SK-N-SH (cell line): Measurements from ENCODE around the gene CHAT. TPM values are rescaled to one million over a fixed set of nuclear protein-coding genes. Genes with fewer than 3 reads are reported as not detected.

Experiments
- CTCF ChIA-PET: fragments of 300-600, 350-600 bp; formaldehyde crosslinking; extraction: SDS; loops from one replicate; lab custom pipeline; 2021; lab: Yijun Ruan, JAX
- POLR2A ChIA-PET: fragments of 350-600 bp; sonication (Branson Sonifier 250); formaldehyde crosslinking; extraction: SDS; loops from one replicate; lab custom pipeline; 2020; ENCODE audit warnings: antibody characterized with exemption, inconsistent platforms; lab: Yijun Ruan, JAX
- DNase-seq: peaks from one replicate; pipeline ENCODE4 v3.0.0; 2012
- H2AFZ ChIP-seq: fragments of 200-600 bp; sonication (generic); 2 replicates; pipeline ENCODE4 v1.8.1; 2016; ENCODE audit warnings: antibody characterized with exemption, mild to moderate bottlenecking, low read depth
- H3F3A ChIP-seq: fragments of 200-600 bp; sonication (generic); replicated peaks from 2 replicates; pipeline ENCODE3; 2016; ENCODE audit warnings: antibody characterized with exemption, mild to moderate bottlenecking; ENCODE audit not compliant: insufficient read depth
- H3K27ac ChIP-seq, 2 experiments: fragments of 200-500 bp in 1 of 2; fragments of 200-600 bp in 1 of 2; sonication (Bioruptor generic) in 1 of 2; sonication (generic), shearing (Covaris generic) in 1 of 2; 2 replicates each; pipeline versions ENCODE4 v1.5.1 to v1.6.1; 2014 to 2016; ENCODE audit warnings: low read depth in 2 of 2, inconsistent platforms in 1 of 2, low read length in 1 of 2, mild to moderate bottlenecking in 1 of 2, mixed read lengths in 1 of 2
- H3K27me3 ChIP-seq: fragments of 200-600 bp; sonication (generic), shearing (Covaris generic); 2 replicates; pipeline ENCODE4 v1.6.1; 2016; ENCODE audit warnings: mixed run types; ENCODE audit not compliant: insufficient read depth
- H3K36me3 ChIP-seq, 2 experiments: fragments of 200-500 bp in 1 of 2; fragments of 200-600 bp in 1 of 2; sonication (Bioruptor generic) in 1 of 2; sonication (generic) in 1 of 2; replicated peaks in 1 of 2; 2 replicates each; pipeline versions ENCODE3 to v1.5.1; 2014 to 2016; ENCODE audit warnings: low read length in 1 of 2, mild to moderate bottlenecking in 1 of 2; ENCODE audit not compliant: insufficient read depth in 2 of 2, control insufficient read depth in 1 of 2
- H3K4me1 ChIP-seq, 2 experiments: fragments of 200-500 bp in 1 of 2; fragments of 200-600 bp in 1 of 2; sonication (Bioruptor generic) in 1 of 2; sonication (generic), shearing (Covaris generic) in 1 of 2; 2 replicates each; pipeline versions ENCODE4 v1.5.1 to v1.6.1; 2014 to 2016; ENCODE audit warnings: low read depth in 1 of 2, low read length in 1 of 2, mixed run types in 1 of 2; ENCODE audit not compliant: insufficient read depth in 2 of 2, control insufficient read depth in 1 of 2
- H3K4me2 ChIP-seq: fragments of 200-600 bp; sonication (generic), shearing (Covaris generic); 2 replicates; pipeline ENCODE4 v1.6.1; 2017; ENCODE audit warnings: mixed run types
- H3K4me3 ChIP-seq, 2 experiments: fragments of 200-500 bp in 1 of 2; fragments of 200-600 bp in 1 of 2; sonication (Bioruptor generic) in 1 of 2; sonication (generic), shearing (Covaris generic) in 1 of 2; 2 replicates each; pipeline versions ENCODE4 v1.5.1 to v1.8.1; 2014 to 2016; ENCODE audit warnings: low read depth in 2 of 2, inconsistent platforms in 1 of 2, low read length in 1 of 2, mild to moderate bottlenecking in 1 of 2, mixed read lengths in 1 of 2, moderate library complexity in 1 of 2
- H3K79me2 ChIP-seq: fragments of 200-600 bp; sonication (generic); 2 replicates; pipeline ENCODE4 v1.8.1; 2017; ENCODE audit warnings: mild to moderate bottlenecking; ENCODE audit not compliant: insufficient read depth
- H3K9ac ChIP-seq: fragments of 200-600 bp; sonication (generic); 2 replicates; pipeline ENCODE4 v1.6.1; 2017; ENCODE audit warnings: mixed run types
- H3K9me2 ChIP-seq: fragments of 200-600 bp; sonication (generic); 2 replicates; pipeline ENCODE4 v1.6.1; 2017; ENCODE audit warnings: mixed run types
- H3K9me3 ChIP-seq: fragments of 200-600 bp; sonication (generic); 2 replicates; pipeline ENCODE4 v1.6.1; 2017; ENCODE audit warnings: mixed run types, mild to moderate bottlenecking, moderate library complexity
- H4K20me1 ChIP-seq: fragments of 200-600 bp; sonication (generic); 2 replicates; pipeline ENCODE4 v1.6.1; 2017; ENCODE audit warnings: mild to moderate bottlenecking, mixed run types; ENCODE audit not compliant: insufficient read depth
- CHD2 ChIP-seq: fragments of 150-350 bp; IDR thresholded peaks from 2 replicates; pipeline ENCODE4 v1.6.1; 2018; ENCODE audit warnings: low read length; ENCODE audit not compliant: partially characterized antibody
- ELF1 ChIP-seq: IDR thresholded peaks from 2 replicates; pipeline ENCODE4 v1.4.0; 2012
- FOSL2 ChIP-seq: IDR thresholded peaks from 2 replicates; pipeline ENCODE4 v1.4.0; 2012; ENCODE audit warnings: low read depth, mild to moderate bottlenecking, moderate library complexity, borderline replicate concordance
- FOXJ3 ChIP-seq: sonication (generic); formaldehyde crosslinking; IDR thresholded peaks from 2 replicates; pipeline ENCODE4 v1.5.1; 2020; ENCODE audit warnings: mild to moderate bottlenecking, missing genetic modification reagents
- FOXM1 ChIP-seq: IDR thresholded peaks from 2 replicates; pipeline ENCODE4 v1.4.0; 2012; ENCODE audit warnings: low read depth, mild to moderate bottlenecking
- GABPA ChIP-seq: IDR thresholded peaks from 2 replicates; pipeline ENCODE4 v1.4.0; 2012; ENCODE audit warnings: low read depth, mild to moderate bottlenecking
- JUND ChIP-seq: IDR thresholded peaks from 2 replicates; pipeline ENCODE4 v1.4.0; 2012
- NFIC ChIP-seq: IDR thresholded peaks from 2 replicates; pipeline ENCODE4 v1.4.0; 2012; ENCODE audit warnings: borderline replicate concordance
- NRF1 ChIP-seq: IDR thresholded peaks from 2 replicates; pipeline ENCODE4 v1.6.1; 2012; ENCODE audit warnings: low read depth, mild to moderate bottlenecking, low read length
- POLR2AphosphoS5 ChIP-seq: IDR thresholded peaks from 2 replicates; pipeline ENCODE4 v1.6.1; 2012; ENCODE audit warnings: low read depth, low read length
- RAD21 ChIP-seq: IDR thresholded peaks from 2 replicates; pipeline ENCODE4 v1.6.1; 2012; ENCODE audit warnings: mild to moderate bottlenecking, low read length
- RCOR1 ChIP-seq: fragments of 150-350 bp; IDR thresholded peaks from 2 replicates; pipeline ENCODE4 v1.6.1; 2017; ENCODE audit warnings: antibody characterized with exemption, low read length
- RFX5 ChIP-seq: IDR thresholded peaks from 2 replicates; pipeline ENCODE4 v1.6.1; 2012; ENCODE audit warnings: mild to moderate bottlenecking, improper control_type of control experiment, low read length
- SIN3A ChIP-seq: IDR thresholded peaks from 2 replicates; pipeline ENCODE4 v1.6.1; 2012; ENCODE audit warnings: low read depth, mild to moderate bottlenecking, low read length, moderate library complexity, borderline replicate concordance
- TAF1 ChIP-seq: IDR thresholded peaks from 2 replicates; pipeline ENCODE4 v1.6.1; 2012; ENCODE audit warnings: low read depth, mild to moderate bottlenecking, low read length, moderate library complexity, borderline replicate concordance
- TEAD4 ChIP-seq: IDR thresholded peaks from 2 replicates; pipeline ENCODE4 v1.4.0; 2012; ENCODE audit warnings: mild to moderate bottlenecking, borderline replicate concordance; ENCODE audit not compliant: insufficient read depth
- YY1 ChIP-seq: IDR thresholded peaks from 2 replicates; pipeline ENCODE4 v1.4.0; 2012; ENCODE audit warnings: low read depth, mild to moderate bottlenecking
- WGBS: methylation state at CpG from one replicate; pipeline ENCODE4 v1.1.6; 2017; ENCODE audit warnings: low lambda C conversion rate; 5-methylcytosine and 5-hydroxymethylcytosine counted together
- polyA plus RNA-seq, 3 experiments: library from polyadenylated mRNA; depleted of rRNA; stranded (reverse); fragments of >200 nt; gene quantifications; 2 replicates each; pipeline ENCODE4 v1.2.3, GENCODE V29; 2012
- TF ChIP-seq, protein P1 (sequence below): IDR thresholded peaks from 2 replicates; pipeline ENCODE4 v1.6.1; 2012; ENCODE audit warnings: mild to moderate bottlenecking, low read depth, low read length, moderate library complexity
- TF ChIP-seq, protein P2 (sequence below): fragments of 150-350 bp; IDR thresholded peaks from 2 replicates; pipeline ENCODE4 v1.6.1; 2016; ENCODE audit warnings: mild to moderate bottlenecking, low read depth, low read length
- TF ChIP-seq, protein P3 (sequence below): IDR thresholded peaks from 2 replicates; pipeline ENCODE4 v1.4.0; 2012; ENCODE audit warnings: low read depth, borderline replicate concordance
- TF ChIP-seq, protein P4 (sequence below): IDR thresholded peaks from 2 replicates; pipeline ENCODE4 v1.4.0; 2012; ENCODE audit warnings: low read depth, borderline replicate concordance

CHAT gene
- polyA plus RNA-seq, 1 of the 3 experiments (the other 2 are of a cell fraction), result not detected

DNA sequence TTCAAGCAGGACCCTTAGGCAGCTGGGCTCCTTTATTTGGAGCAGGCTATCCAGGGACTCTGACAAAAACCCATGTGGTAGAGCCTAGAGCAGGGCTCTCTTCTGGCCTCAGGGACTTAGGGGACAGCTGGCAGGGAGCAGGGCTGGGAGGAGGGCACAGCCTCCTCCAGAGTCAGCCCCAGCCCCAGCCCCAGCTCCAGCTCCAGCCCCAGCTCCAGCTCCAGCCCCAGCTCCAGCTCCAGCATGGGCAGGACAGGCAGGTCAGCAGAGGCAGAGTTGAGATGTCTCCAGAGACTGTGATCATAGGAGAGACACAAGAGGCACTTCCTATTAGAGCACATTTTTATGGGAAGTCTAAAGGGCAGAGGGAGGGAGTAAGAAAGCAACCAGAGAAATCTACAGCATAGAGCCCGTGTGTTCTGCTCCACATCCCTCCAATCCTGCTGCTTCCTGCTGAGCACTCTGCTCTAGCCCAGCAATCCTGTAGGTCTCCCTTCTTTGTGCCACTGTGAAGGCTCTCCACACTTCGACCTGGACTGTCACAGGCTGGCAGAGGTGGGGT, 52.3 kb downstream of the CHAT start (continued):
- TF ChIP-seq RAD21 (no peak), FOXJ3 (no peak)
- TF ChIP-seq, protein P1, sequence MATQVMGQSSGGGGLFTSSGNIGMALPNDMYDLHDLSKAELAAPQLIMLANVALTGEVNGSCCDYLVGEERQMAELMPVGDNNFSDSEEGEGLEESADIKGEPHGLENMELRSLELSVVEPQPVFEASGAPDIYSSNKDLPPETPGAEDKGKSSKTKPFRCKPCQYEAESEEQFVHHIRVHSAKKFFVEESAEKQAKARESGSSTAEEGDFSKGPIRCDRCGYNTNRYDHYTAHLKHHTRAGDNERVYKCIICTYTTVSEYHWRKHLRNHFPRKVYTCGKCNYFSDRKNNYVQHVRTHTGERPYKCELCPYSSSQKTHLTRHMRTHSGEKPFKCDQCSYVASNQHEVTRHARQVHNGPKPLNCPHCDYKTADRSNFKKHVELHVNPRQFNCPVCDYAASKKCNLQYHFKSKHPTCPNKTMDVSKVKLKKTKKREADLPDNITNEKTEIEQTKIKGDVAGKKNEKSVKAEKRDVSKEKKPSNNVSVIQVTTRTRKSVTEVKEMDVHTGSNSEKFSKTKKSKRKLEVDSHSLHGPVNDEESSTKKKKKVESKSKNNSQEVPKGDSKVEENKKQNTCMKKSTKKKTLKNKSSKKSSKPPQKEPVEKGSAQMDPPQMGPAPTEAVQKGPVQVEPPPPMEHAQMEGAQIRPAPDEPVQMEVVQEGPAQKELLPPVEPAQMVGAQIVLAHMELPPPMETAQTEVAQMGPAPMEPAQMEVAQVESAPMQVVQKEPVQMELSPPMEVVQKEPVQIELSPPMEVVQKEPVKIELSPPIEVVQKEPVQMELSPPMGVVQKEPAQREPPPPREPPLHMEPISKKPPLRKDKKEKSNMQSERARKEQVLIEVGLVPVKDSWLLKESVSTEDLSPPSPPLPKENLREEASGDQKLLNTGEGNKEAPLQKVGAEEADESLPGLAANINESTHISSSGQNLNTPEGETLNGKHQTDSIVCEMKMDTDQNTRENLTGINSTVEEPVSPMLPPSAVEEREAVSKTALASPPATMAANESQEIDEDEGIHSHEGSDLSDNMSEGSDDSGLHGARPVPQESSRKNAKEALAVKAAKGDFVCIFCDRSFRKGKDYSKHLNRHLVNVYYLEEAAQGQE, result no peak

DNA sequence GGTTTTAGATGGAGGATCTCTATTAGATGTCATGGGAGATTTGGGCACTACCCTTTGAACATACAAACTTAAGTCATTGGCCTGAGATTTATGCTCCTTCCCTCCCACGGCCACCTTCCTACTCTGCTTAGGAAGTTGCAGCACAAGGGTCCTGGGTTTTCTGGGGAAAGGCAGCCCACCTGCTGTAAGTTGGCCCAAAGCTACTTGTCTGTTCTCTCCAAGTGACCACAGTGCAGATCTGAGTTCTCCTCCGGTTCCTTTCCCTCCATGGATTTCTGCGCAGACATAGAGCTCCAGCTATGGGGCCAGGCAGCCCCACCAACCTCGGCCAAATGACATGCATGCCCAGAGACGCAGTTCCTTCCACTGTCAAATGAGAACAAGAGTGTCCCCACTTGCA, 52.8 kb downstream of the CHAT start:
- DNase-seq, result no peak
- Histone ChIP-seq H3F3A (no peaks in the 10 kb centered on the region), H3K36me3 (no peaks in the 10 kb centered on the region), H3K4me2 (no peak overlapping the region), H3K9ac (no peak overlapping the region), H3K9me2 (no peaks in the 10 kb centered on the region), H3K79me2 (no peaks in the 10 kb centered on the region), H3K27ac (no peak overlapping the region), H3K4me3 (no peak overlapping the region), H2AFZ (no peak overlapping the region), H3K4me1 (peaks cover 0 to 53% of the 10 kb centered on the region in 2 experiments; a peak in 2 of 4 replicates), H4K20me1 (no peaks in the 10 kb centered on the region), H3K9me3 (no peaks in the 10 kb centered on the region), H3K27me3 (no peaks in the 10 kb centered on the region; the same call in 1 of the 2 replicates)
- TF ChIP-seq RCOR1 (no peak), POLR2AphosphoS5 (no peak), SIN3A (no peak), NFIC (no peak), RAD21 (no peak), YY1 (no peak), ELF1 (no peak), RFX5 (no peak), TEAD4 (no peak), GABPA (no peak), FOSL2 (no peak), FOXM1 (no peak), CHD2 (no peak), NRF1 (no peak), TAF1 (no peak), JUND (no peak)
- TF ChIP-seq, protein P2, sequence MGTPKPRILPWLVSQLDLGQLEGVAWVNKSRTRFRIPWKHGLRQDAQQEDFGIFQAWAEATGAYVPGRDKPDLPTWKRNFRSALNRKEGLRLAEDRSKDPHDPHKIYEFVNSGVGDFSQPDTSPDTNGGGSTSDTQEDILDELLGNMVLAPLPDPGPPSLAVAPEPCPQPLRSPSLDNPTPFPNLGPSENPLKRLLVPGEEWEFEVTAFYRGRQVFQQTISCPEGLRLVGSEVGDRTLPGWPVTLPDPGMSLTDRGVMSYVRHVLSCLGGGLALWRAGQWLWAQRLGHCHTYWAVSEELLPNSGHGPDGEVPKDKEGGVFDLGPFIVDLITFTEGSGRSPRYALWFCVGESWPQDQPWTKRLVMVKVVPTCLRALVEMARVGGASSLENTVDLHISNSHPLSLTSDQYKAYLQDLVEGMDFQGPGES, result no peak
- TF ChIP-seq, protein P3, sequence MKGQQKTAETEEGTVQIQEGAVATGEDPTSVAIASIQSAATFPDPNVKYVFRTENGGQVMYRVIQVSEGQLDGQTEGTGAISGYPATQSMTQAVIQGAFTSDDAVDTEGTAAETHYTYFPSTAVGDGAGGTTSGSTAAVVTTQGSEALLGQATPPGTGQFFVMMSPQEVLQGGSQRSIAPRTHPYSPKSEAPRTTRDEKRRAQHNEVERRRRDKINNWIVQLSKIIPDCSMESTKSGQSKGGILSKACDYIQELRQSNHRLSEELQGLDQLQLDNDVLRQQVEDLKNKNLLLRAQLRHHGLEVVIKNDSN, result no peak
- TF ChIP-seq, protein P4, sequence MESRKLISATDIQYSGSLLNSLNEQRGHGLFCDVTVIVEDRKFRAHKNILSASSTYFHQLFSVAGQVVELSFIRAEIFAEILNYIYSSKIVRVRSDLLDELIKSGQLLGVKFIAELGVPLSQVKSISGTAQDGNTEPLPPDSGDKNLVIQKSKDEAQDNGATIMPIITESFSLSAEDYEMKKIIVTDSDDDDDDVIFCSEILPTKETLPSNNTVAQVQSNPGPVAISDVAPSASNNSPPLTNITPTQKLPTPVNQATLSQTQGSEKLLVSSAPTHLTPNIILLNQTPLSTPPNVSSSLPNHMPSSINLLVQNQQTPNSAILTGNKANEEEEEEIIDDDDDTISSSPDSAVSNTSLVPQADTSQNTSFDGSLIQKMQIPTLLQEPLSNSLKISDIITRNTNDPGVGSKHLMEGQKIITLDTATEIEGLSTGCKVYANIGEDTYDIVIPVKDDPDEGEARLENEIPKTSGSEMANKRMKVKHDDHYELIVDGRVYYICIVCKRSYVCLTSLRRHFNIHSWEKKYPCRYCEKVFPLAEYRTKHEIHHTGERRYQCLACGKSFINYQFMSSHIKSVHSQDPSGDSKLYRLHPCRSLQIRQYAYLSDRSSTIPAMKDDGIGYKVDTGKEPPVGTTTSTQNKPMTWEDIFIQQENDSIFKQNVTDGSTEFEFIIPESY, result no peak
- ChIA-PET POLR2A (no interaction called here), CTCF (interaction anchor here (1.1 kb wide), 2 partner anchors 23 to 72 kb away, joined by 3 to 4 read pairs; no protein-coding TSS in a partner anchor)
- 52% methylated on average over 5 of the region's 5 CpGs for WGBS
